ENCODE results near the gene OR6T1. TPM values are rescaled to one million over a fixed set of nuclear protein-coding genes. Genes with fewer than 3 reads are reported as not detected.

Gene OR6T1
- polyA plus RNA-seq, 3 donors, result not detected

GRCh38 chr11:123977731-123978347, 34.2 kb upstream of the OR6T1 start, which contains the start of gene OR10S1:
Gene OR10S1 (minus strand): TSS chr11:123977781. CDS start chr11:123977664, 117 bp downstream.
- no peak within 1 kb of the TSS for H3K27ac Mint-ChIP-seq
- Histone ChIP-seq H3K4me2 (replicated peaks; ENCODE audit: extremely low read depth, low read length, poor library complexity, severe bottlenecking) (no peak within 1 kb of the TSS), H3K9me3 (replicated peaks in 1 of 2; ENCODE audit: control insufficient read depth in 1 of 2, insufficient read depth in 1 of 2, low read length in 2 of 2) (peaks cover 0 to 9% of the 10 kb centered on the region in 2 donors), H3K36me3 (replicated peaks in 1 of 2; ENCODE audit: control insufficient read depth in 1 of 2, insufficient read depth in 2 of 2, low read length in 2 of 2) (no peaks in the 10 kb centered on the region), H3K27me3 (ENCODE audit: control insufficient read depth in 2 of 2, insufficient read depth in 2 of 2, low read length in 2 of 2) (no peaks in the 10 kb centered on the region), H3K9ac (ENCODE audit: insufficient read depth, low read length, poor library complexity, severe bottlenecking) (no peak within 1 kb of the TSS), H3K27ac (ENCODE audit: low read depth in 1 of 2, low read length in 2 of 2) (no peak within 1 kb of the TSS), H3K4me1 (ENCODE audit: control insufficient read depth in 1 of 2, insufficient read depth in 2 of 2, low read length in 2 of 2) (no peaks in the 10 kb centered on the region), H2AFZ (ENCODE audit: insufficient read depth, low read depth, low read length, poor library complexity, severe bottlenecking) (no peak within 1 kb of the TSS), H4K20me1 (ENCODE audit: insufficient read depth, low read length) (no peaks in the 10 kb centered on the region), H3K79me2 (ENCODE audit: insufficient read depth, low read length) (no peaks in the 10 kb centered on the region), H3K4me3 (replicated peaks in 1 of 3; ENCODE audit: low read depth in 2 of 3, low read length in 3 of 3) (no peak within 1 kb of the TSS)
- intact Hi-C loops (cut with micrococcal nuclease), result no loop called here
- H3K4me3 Mint-ChIP-seq, result no peak within 1 kb of the TSS
- peaks cover 3 to 8% (median 6%) of the 10 kb centered on the region in 7 donors for H3K9me3 Mint-ChIP-seq
- peaks cover 0 to 2% (median 0%) of the 10 kb centered on the region in 3 donors for H3K27me3 Mint-ChIP-seq (ENCODE audit: low read depth in 3 of 3)
- TF ChIP-seq CTCF (IDR thresholded peaks at IDR 0.05), result no peak
- DNase-seq, result no peak
- H3K36me3 Mint-ChIP-seq, result no peaks in the 10 kb centered on the region
- H3K4me1 Mint-ChIP-seq, result no peaks in the 10 kb centered on the region

GRCh38 chr11:123976770-123977560, 33.3 kb upstream of the OR6T1 start:
- H3K36me3 Mint-ChIP-seq, result no peaks in the 10 kb centered on the region

More at GRCh38 chr11:123976770-123977560, 33.3 kb upstream of the OR6T1 start:
- WGBS (ENCODE audit: insufficient coverage), result 94% methylated on average over 17 of the region's 18 CpGs
- Histone ChIP-seq H3K9ac (ENCODE audit: insufficient read depth, low read length, poor library complexity, severe bottlenecking) (no peak overlapping the region), H3K27me3 (ENCODE audit: control insufficient read depth in 2 of 2, insufficient read depth in 2 of 2, low read length in 2 of 2) (no peaks in the 10 kb centered on the region), H4K20me1 (ENCODE audit: insufficient read depth, low read length) (no peaks in the 10 kb centered on the region), H2AFZ (ENCODE audit: insufficient read depth, low read depth, low read length, poor library complexity, severe bottlenecking) (no peak overlapping the region), H3K36me3 (replicated peaks in 1 of 2; ENCODE audit: control insufficient read depth in 1 of 2, insufficient read depth in 2 of 2, low read length in 2 of 2) (no peaks in the 10 kb centered on the region), H3K4me1 (ENCODE audit: control insufficient read depth in 1 of 2, insufficient read depth in 2 of 2, low read length in 2 of 2) (no peaks in the 10 kb centered on the region), H3K27ac (ENCODE audit: low read depth in 1 of 2, low read length in 2 of 2) (no peak overlapping the region), H3K4me3 (replicated peaks in 1 of 3; ENCODE audit: low read depth in 2 of 3, low read length in 3 of 3) (no peak overlapping the region), H3K4me2 (replicated peaks; ENCODE audit: extremely low read depth, low read length, poor library complexity, severe bottlenecking) (no peak overlapping the region), H3K9me3 (replicated peaks in 1 of 2; ENCODE audit: control insufficient read depth in 1 of 2, insufficient read depth in 1 of 2, low read length in 2 of 2) (peaks cover 0 to 9% of the 10 kb centered on the region in 2 donors), H3K79me2 (ENCODE audit: insufficient read depth, low read length) (no peaks in the 10 kb centered on the region)
- Mint-ChIP-seq H3K4me3 (no peak overlapping the region), H3K27ac (no peak overlapping the region), H3K27me3 (ENCODE audit: low read depth in 3 of 3) (peaks cover 0 to 2% (median 0%) of the 10 kb centered on the region in 3 donors), H3K9me3 (peaks cover 2 to 7% (median 5%) of the 10 kb centered on the region in 7 donors), H3K4me1 (no peaks in the 10 kb centered on the region)
- no peak for DNase-seq
- no peak for TF ChIP-seq CTCF (IDR thresholded peaks at IDR 0.05)
- intact Hi-C loops (cut with micrococcal nuclease), result no loop called here

Data from CD14-positive monocyte (primary cell).